HepG2 (cell line): ENCODE measurements around the gene MFSD11. TPM values are rescaled to one million over a fixed set of nuclear protein-coding genes. Genes with fewer than 3 reads are reported as not detected.

Source experiments
- CBX1 ChIP-seq: IDR thresholded peaks from one replicate; pipeline ENCODE4 v1.6.1; 2016; ENCODE audit warnings: antibody characterized with exemption, low read depth
- E2F5 ChIP-seq: sonication (generic); formaldehyde crosslinking; conservative IDR thresholded peaks from 2 replicates; pipeline ENCODE4 v1.4.0; 2020; ENCODE audit warnings: missing genetic modification reagents
- ESRRA ChIP-seq: sonication (generic); formaldehyde crosslinking; IDR thresholded peaks from 2 replicates; pipeline ENCODE4 v1.5.1; 2020; ENCODE audit warnings: mild to moderate bottlenecking, low read depth, missing genetic modification reagents
- FLYWCH1 ChIP-seq: sonication (generic); formaldehyde crosslinking; IDR thresholded peaks from 2 replicates; pipeline ENCODE4 v1.8.1; 2023; ENCODE audit warnings: mild to moderate bottlenecking, missing genetic modification reagents
- HCFC1 ChIP-seq: fragments of 150-350 bp; IDR thresholded peaks from 2 replicates; pipeline ENCODE4 v1.6.1; 2014; ENCODE audit warnings: low read depth, low read length
- HNF4A ChIP-seq: sonication (generic); formaldehyde crosslinking; IDR thresholded peaks from 2 replicates; pipeline ENCODE4 v1.4.0; 2020; ENCODE audit warnings: missing genetic modification reagents
- PHB2 ChIP-seq: fragments of 450-650 bp; IDR thresholded peaks from 2 replicates; pipeline ENCODE4 v1.6.1; 2018; ENCODE audit not compliant: partially characterized antibody
- RFX1 ChIP-seq: fragments of 450-650 bp; IDR thresholded peaks from 2 replicates; pipeline ENCODE4 v1.6.1; 2017
- RFXANK ChIP-seq: IDR thresholded peaks from 2 replicates; pipeline ENCODE4 v1.6.1; 2016
- ZBTB46 ChIP-seq: sonication (generic); formaldehyde crosslinking; IDR thresholded peaks from 2 replicates; pipeline ENCODE4 v1.4.0; 2020; ENCODE audit warnings: mild to moderate bottlenecking, missing genetic modification reagents, borderline replicate concordance
- ZNF232 ChIP-seq: sonication (generic); formaldehyde crosslinking; IDR thresholded peaks from 2 replicates; pipeline ENCODE4 v1.4.0; 2020; ENCODE audit warnings: missing genetic modification reagents, borderline replicate concordance
- ZNF292 ChIP-seq: sonication (generic); formaldehyde crosslinking; IDR thresholded peaks from 2 replicates; pipeline ENCODE4 v1.8.1; 2022; ENCODE audit warnings: mild to moderate bottlenecking, low read depth, missing genetic modification reagents, borderline replicate concordance
- ZNF407 ChIP-seq: sonication (generic); formaldehyde crosslinking; IDR thresholded peaks from one replicate; pipeline ENCODE4 v1.5.1; 2020; ENCODE audit warnings: mild to moderate bottlenecking, missing genetic modification reagents; ENCODE audit errors: not compliant biosample characterization
- ZNF710 ChIP-seq: sonication (generic); formaldehyde crosslinking; IDR thresholded peaks from 2 replicates; pipeline ENCODE4 v1.5.0; 2020; ENCODE audit warnings: mild to moderate bottlenecking, missing genetic modification reagents, borderline replicate concordance
- ZSCAN21 ChIP-seq: sonication (generic); formaldehyde crosslinking; IDR thresholded peaks from 2 replicates; pipeline ENCODE4 v1.8.0; 2022; ENCODE audit warnings: mild to moderate bottlenecking, missing genetic modification reagents, moderate library complexity, borderline replicate concordance
- polyA plus RNA-seq, 8 experiments: library from polyadenylated mRNA; depleted of rRNA in 3 of 8; stranded (reverse) in 7 of 8; unstranded in 1 of 8; fragments of >200 nt; fragmentation: Illumina TruSeq in 4 of 8; extraction: Trizol in 4 of 8; gene quantifications; 2 replicates each; pipeline versions ENCODE4 v1.2.1 to v1.2.3, GENCODE V29; 2011 to 2016; ENCODE audit warnings: low read depth in 4 of 8, missing spikeins in 1 of 8, mixed read lengths in 1 of 8; ENCODE audit not compliant: insufficient read depth in 1 of 8
- total RNA-seq, 5 experiments: library from RNA; depleted of rRNA; stranded (reverse); fragments of >200 nt; fragmentation: Illumina TruSeq; extraction: Trizol; gene quantifications; 2 replicates each; pipeline ENCODE4 v1.2.3, GENCODE V29; 2016; ENCODE audit warnings: low read depth in 1 of 5
- TF ChIP-seq, protein P1 (sequence below): sonication (generic); formaldehyde crosslinking; IDR thresholded peaks from 2 replicates; pipeline ENCODE4 v1.5.0; 2020; ENCODE audit warnings: missing genetic modification reagents

The MFSD11 gene
- total and polyA plus RNA-seq, 2 of the 13 experiments (the other 11 are each of a cell fraction or from before 2014, with no cell fraction given), result 26.1 to 36.3 TPM

- peak; percentile 29; the same call in 1 of the 2 replicates for TF ChIP-seq ZSCAN21 (CRISPR knock-in tag)
- no peak for TF ChIP-seq ZNF710 (CRISPR knock-in tag)
- no peak for TF ChIP-seq ZNF292 (CRISPR knock-in tag)
- TF ChIP-seq HCFC1, result no peak
- no peak for TF ChIP-seq CBX1
- TF ChIP-seq FLYWCH1 (CRISPR knock-in tag), result no peak
- TF ChIP-seq PHB2, result no peak
- no peak for TF ChIP-seq RFX1
- no peak for TF ChIP-seq HNF4A (CRISPR knock-in tag)
- no peak for TF ChIP-seq ZBTB46 (CRISPR knock-in tag)
- no peak for TF ChIP-seq ZNF407 (CRISPR knock-in tag)
- TF ChIP-seq E2F5 (CRISPR knock-in tag), result no peak
- no peak for TF ChIP-seq ESRRA (CRISPR knock-in tag)
- TF ChIP-seq RFXANK (CRISPR knock-in tag), result no peak
- 0 out of 2 replicates have a peak, but pooled peaks have one; percentile 41 for TF ChIP-seq ZNF232
- TF ChIP-seq, protein P1, sequence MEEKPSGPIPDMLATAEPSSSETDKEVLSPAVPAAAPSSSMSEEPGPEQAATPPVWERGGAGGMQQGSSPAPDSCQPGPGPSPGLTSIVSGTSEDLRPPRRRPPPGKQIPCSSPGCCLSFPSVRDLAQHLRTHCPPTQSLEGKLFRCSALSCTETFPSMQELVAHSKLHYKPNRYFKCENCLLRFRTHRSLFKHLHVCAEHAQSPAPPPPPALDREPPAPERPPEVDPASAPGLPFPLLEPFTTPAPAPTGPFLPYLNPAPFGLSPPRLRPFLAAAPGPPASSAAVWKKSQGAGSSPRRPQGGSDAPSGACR (CRISPR knock-in tag), result no peak
Observed at GRCh38 chr17:76710863-76711611, 26.9 kb upstream of the MFSD11 start, which contains the start of gene MXRA7 (continued).
